Cardiac muscle cell (in vitro differentiated cells and primary cell): ENCODE data around the gene ZSCAN10. TPM values are rescaled to one million over a fixed set of nuclear protein-coding genes. Genes with fewer than 3 reads are reported as not detected.
A peak's percentile ranks its signal among the peaks of the same experiment; 100 is the strongest.

Source experiments
- DNase-seq, 2 donors: peaks; one replicate each; pipeline versions ENCODE4 v3.0.0 to v3.0.0-alpha.2; 2010 to 2017; ENCODE audit warnings: low read depth in 1 of 2, low spot score in 1 of 2
- H3K27ac ChIP-seq: fragments of 200-600 bp; sonication (generic); 2 replicates; pipeline ENCODE4 v1.5.1; 2016
- H3K27me3 ChIP-seq: fragments of 200-600 bp; sonication (generic); 2 replicates; pipeline ENCODE4 v1.6.0; 2016; ENCODE audit warnings: control low read depth
- H3K36me3 ChIP-seq: fragments of 200-600 bp; sonication (generic); 2 replicates; pipeline ENCODE4 v1.5.1; 2016; ENCODE audit warnings: control low read depth
- H3K4me1 ChIP-seq: fragments of 200-600 bp; sonication (generic); 2 replicates; pipeline ENCODE4 v1.8.1; 2017; ENCODE audit warnings: low read depth, mild to moderate bottlenecking, mixed run types
- H3K4me3 ChIP-seq: fragments of 200-600 bp; sonication (generic); 2 replicates; pipeline ENCODE4 v1.5.1; 2016; ENCODE audit warnings: mild to moderate bottlenecking
- H3K9me3 ChIP-seq: fragments of 200-600 bp; sonication (generic); 2 replicates; pipeline ENCODE4 v1.5.1; 2017; ENCODE audit warnings: low read depth, mild to moderate bottlenecking, control low read depth
- polyA plus RNA-seq: library from polyadenylated mRNA; unstranded; fragments of >200 nt; fragmentation: Nextera tagmentation; extraction: Ambion mirVana; gene quantifications from 2 replicates; pipeline ENCODE4 v1.2.1, GENCODE V29; 2016
- total RNA-seq: library from RNA; depleted of rRNA; stranded (reverse); fragments of >200 nt; gene quantifications from 2 replicates; pipeline ENCODE4 v1.2.3, GENCODE V29; 2016
- TF ChIP-seq, protein P1 (sequence below): IDR thresholded peaks from 2 replicates; pipeline ENCODE4 v1.5.1; 2012; ENCODE audit warnings: low read depth, mild to moderate bottlenecking, low read length

The ZSCAN10 gene
- total and polyA plus RNA-seq, 2 experiments from 2014 or later: 0.42 TPM; not detected in 1

DNA sequence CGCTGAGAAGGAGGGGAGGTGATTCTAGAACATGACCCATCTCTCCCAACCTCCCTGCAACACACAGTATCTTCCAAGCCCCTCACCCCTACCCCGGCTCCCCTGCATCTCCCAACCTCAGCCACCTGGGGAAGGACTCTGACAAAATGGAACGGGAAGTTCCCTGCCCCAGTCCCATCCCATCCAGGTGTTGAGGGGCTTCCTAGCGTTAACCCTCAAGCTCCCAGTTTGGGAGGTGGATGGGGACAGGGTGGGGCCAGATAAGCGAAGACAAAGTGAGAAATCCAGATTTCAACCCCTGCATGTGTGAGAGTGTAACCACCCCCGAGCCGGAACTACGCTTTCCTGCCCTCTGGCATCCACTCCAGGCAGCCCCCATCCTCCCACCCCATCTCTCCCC lies 1.8 kb downstream of the ZSCAN10 start:
- Histone ChIP-seq H3K27ac (no peak overlapping the region), H3K36me3 (no peaks in the 10 kb centered on the region), H3K4me3 (no peak overlapping the region), H3K9me3 (no peaks in the 10 kb centered on the region), H3K27me3 (peaks cover 18% of the 10 kb centered on the region), H3K4me1 (peaks cover 5% of the 10 kb centered on the region)
- TF ChIP-seq, protein P1, sequence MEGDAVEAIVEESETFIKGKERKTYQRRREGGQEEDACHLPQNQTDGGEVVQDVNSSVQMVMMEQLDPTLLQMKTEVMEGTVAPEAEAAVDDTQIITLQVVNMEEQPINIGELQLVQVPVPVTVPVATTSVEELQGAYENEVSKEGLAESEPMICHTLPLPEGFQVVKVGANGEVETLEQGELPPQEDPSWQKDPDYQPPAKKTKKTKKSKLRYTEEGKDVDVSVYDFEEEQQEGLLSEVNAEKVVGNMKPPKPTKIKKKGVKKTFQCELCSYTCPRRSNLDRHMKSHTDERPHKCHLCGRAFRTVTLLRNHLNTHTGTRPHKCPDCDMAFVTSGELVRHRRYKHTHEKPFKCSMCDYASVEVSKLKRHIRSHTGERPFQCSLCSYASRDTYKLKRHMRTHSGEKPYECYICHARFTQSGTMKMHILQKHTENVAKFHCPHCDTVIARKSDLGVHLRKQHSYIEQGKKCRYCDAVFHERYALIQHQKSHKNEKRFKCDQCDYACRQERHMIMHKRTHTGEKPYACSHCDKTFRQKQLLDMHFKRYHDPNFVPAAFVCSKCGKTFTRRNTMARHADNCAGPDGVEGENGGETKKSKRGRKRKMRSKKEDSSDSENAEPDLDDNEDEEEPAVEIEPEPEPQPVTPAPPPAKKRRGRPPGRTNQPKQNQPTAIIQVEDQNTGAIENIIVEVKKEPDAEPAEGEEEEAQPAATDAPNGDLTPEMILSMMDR: no peak
- no peak for DNase-seq

- Histone ChIP-seq H3K4me1 (peaks cover 5% of the 10 kb centered on the region), H3K27me3 (peaks cover 18% of the 10 kb centered on the region), H3K36me3 (no peaks in the 10 kb centered on the region), H3K9me3 (no peaks in the 10 kb centered on the region), H3K27ac (no peak overlapping the region), H3K4me3 (no peak overlapping the region)
- no peak for DNase-seq
- TF ChIP-seq, protein P1: no peak
Observed at GRCh38 chr16:3096362-3096761, 2.7 kb downstream of the ZSCAN10 start.

- H3K4me3 ChIP-seq: no peak overlapping the region
- H3K36me3 ChIP-seq: no peaks in the 10 kb centered on the region
- no peak for DNase-seq
- peaks cover 5% of the 10 kb centered on the region for H3K4me1 ChIP-seq
- TF ChIP-seq, protein P1: peak; percentile 22
- peaks cover 18% of the 10 kb centered on the region for H3K27me3 ChIP-seq
- H3K9me3 ChIP-seq: no peaks in the 10 kb centered on the region
- no peak overlapping the region for H3K27ac ChIP-seq
Observed at GRCh38 chr16:3095869-3096268, 3.2 kb downstream of the ZSCAN10 start.

DNA sequence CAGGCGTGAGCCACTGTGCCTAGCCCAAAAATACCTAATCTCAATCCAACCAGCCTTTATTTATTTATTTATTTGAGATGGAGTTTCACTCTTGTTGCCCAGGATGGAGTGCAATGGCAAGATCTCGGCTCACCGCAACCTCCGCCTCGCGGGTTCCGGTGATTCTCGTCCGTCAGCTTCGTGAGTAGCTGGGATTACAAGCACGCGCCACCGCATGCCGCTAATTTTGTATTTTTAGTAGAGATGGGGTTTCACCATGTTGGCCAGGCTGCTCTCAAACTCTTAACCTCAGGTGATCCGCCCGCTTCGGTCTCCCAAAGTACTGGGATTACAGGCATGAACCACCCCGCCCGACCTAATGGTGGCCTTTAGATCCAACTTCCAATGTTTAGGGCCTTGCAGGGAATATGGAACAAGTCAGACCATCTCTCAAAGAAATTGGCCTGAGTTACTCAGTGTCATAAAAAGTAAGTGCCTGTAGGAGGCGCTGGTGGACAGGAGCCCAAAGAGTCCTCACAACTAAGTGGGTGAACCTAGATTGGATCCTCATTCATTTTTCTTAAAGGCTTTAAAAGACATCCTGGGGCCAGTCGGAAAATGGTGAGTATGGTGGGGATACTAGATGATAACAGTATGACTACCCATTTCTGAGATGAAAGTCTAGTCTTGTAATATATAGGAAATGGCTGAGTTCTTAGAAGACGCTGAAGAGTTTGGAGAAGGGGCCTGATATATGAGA lies 4.6 kb downstream of the ZSCAN10 start:
- Histone ChIP-seq H3K27me3 (peaks cover 14% of the 10 kb centered on the region), H3K27ac (no peak overlapping the region), H3K36me3 (no peaks in the 10 kb centered on the region), H3K4me1 (no peaks in the 10 kb centered on the region), H3K9me3 (no peaks in the 10 kb centered on the region), H3K4me3 (no peak overlapping the region)
- TF ChIP-seq, protein P1: peak; percentile 63
- DNase-seq: peak; percentile 53 to 63

DNA sequence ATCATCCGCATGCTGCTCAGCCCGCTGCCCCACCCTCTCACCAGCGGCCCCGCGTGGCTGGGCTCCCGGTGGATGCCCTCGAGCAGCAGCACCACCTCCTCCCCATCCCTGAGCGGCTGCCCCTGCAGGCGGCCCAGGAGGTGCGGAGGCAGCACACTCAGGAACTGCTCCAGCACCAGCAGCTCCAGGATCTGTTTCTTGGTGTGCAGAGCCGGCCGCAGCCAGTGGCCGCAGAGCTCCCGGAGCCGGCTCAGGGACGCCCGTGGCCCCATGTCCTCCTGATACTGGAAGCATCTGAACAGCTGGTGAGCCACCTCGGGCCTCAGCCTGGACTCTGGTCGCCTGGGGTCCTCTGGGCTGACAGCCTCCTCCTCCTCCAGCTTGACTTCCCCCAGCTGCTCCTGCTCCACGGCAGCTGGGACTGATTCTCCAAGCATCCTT lies 6.6 kb downstream of the ZSCAN10 start:
- H3K4me3 ChIP-seq: no peak overlapping the region
- H3K4me1 ChIP-seq: no peaks in the 10 kb centered on the region
- no peaks in the 10 kb centered on the region for H3K27me3 ChIP-seq
- H3K9me3 ChIP-seq: no peaks in the 10 kb centered on the region
- no peaks in the 10 kb centered on the region for H3K36me3 ChIP-seq
- no peak for DNase-seq
- H3K27ac ChIP-seq: no peak overlapping the region
- TF ChIP-seq, protein P1: no peak
